Measurements from ENCODE around the gene FABP3. TPM values are rescaled to one million over a fixed set of nuclear protein-coding genes. Genes with fewer than 3 reads are reported as not detected.

The FABP3 gene
- total RNA-seq, 1 donor from 2014 or later: 14.0 TPM

DNA sequence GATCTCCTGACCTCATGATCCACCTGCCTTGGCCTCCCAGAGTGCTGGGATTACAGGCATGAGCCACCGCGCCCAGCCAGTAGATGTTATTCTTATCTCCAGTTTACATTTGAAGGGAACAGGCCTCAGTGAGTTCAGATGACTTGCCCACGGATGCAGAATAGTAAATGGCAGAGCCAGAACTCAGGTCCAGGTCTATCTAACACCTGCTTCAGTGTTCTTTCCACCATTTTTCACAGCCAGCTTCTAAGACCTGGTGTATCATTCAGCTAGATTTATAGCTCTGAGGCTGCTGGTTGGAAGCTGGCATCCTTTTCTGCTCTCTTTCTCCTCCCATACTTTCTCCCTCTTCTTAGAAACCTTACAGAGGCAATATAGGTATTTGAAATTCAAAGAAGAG, 10.8 kb downstream of the FABP3 start:
- no peaks in the 10 kb centered on the region for H3K27me3 Mint-ChIP-seq (ENCODE audit: low read depth)
- no peak overlapping the region for H3K4me3 Mint-ChIP-seq
- DNase-seq (ENCODE audit: low read depth, low spot score): no peak
- no peak overlapping the region for H3K27ac Mint-ChIP-seq (ENCODE audit: unreplicated experiment)
- H3K36me3 Mint-ChIP-seq (ENCODE audit: low read depth): peaks cover 22% of the 10 kb centered on the region
- no peaks in the 10 kb centered on the region for H3K9me3 Mint-ChIP-seq
- TF ChIP-seq, protein P1, sequence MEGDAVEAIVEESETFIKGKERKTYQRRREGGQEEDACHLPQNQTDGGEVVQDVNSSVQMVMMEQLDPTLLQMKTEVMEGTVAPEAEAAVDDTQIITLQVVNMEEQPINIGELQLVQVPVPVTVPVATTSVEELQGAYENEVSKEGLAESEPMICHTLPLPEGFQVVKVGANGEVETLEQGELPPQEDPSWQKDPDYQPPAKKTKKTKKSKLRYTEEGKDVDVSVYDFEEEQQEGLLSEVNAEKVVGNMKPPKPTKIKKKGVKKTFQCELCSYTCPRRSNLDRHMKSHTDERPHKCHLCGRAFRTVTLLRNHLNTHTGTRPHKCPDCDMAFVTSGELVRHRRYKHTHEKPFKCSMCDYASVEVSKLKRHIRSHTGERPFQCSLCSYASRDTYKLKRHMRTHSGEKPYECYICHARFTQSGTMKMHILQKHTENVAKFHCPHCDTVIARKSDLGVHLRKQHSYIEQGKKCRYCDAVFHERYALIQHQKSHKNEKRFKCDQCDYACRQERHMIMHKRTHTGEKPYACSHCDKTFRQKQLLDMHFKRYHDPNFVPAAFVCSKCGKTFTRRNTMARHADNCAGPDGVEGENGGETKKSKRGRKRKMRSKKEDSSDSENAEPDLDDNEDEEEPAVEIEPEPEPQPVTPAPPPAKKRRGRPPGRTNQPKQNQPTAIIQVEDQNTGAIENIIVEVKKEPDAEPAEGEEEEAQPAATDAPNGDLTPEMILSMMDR (conservative IDR thresholded peaks at IDR 0.05): no peak
- no peaks in the 10 kb centered on the region for H3K4me1 Mint-ChIP-seq

- DNase-seq (ENCODE audit: low read depth, low spot score): no peak
Observed at GRCh38 chr1:31361607-31362006, 11.3 kb downstream of the FABP3 start.

GRCh38 chr1:31356427-31356826, 16.4 kb downstream of the FABP3 start:
- no peak overlapping the region for H3K4me3 Mint-ChIP-seq
- H3K9me3 Mint-ChIP-seq: no peaks in the 10 kb centered on the region
- H3K4me1 Mint-ChIP-seq: no peaks in the 10 kb centered on the region
- H3K27me3 Mint-ChIP-seq (ENCODE audit: low read depth): no peaks in the 10 kb centered on the region
- no peak overlapping the region for H3K27ac Mint-ChIP-seq (ENCODE audit: unreplicated experiment)
- H3K36me3 Mint-ChIP-seq (ENCODE audit: low read depth): peaks cover 22% of the 10 kb centered on the region
- no peak for DNase-seq (ENCODE audit: low read depth, low spot score)
- TF ChIP-seq, protein P1 (conservative IDR thresholded peaks at IDR 0.05): no peak

More at GRCh38 chr1:31361607-31362006, 11.3 kb downstream of the FABP3 start:
- H3K27ac Mint-ChIP-seq (ENCODE audit: unreplicated experiment): no peak overlapping the region
- no peaks in the 10 kb centered on the region for H3K27me3 Mint-ChIP-seq (ENCODE audit: low read depth)
- TF ChIP-seq, protein P1 (conservative IDR thresholded peaks at IDR 0.05): no peak
- H3K4me3 Mint-ChIP-seq: no peak overlapping the region
- no peaks in the 10 kb centered on the region for H3K9me3 Mint-ChIP-seq
- H3K36me3 Mint-ChIP-seq (ENCODE audit: low read depth): peaks cover 22% of the 10 kb centered on the region
- no peaks in the 10 kb centered on the region for H3K4me1 Mint-ChIP-seq

- H3K27me3 Mint-ChIP-seq (ENCODE audit: low read depth): no peaks in the 10 kb centered on the region
- H3K9me3 Mint-ChIP-seq: no peaks in the 10 kb centered on the region
- no peak overlapping the region for H3K27ac Mint-ChIP-seq (ENCODE audit: unreplicated experiment)
- no peaks in the 10 kb centered on the region for H3K4me1 Mint-ChIP-seq
- DNase-seq (ENCODE audit: low read depth, low spot score): no peak
- TF ChIP-seq, protein P1 (conservative IDR thresholded peaks at IDR 0.05): no peak
- peaks cover 22% of the 10 kb centered on the region for H3K36me3 Mint-ChIP-seq (ENCODE audit: low read depth)
- H3K4me3 Mint-ChIP-seq: no peak overlapping the region
Observed at GRCh38 chr1:31354283-31354682, 18.6 kb downstream of the FABP3 start.

- peaks cover under 1% of the 10 kb centered on the region for H3K36me3 Mint-ChIP-seq (ENCODE audit: low read depth)
- H3K27me3 Mint-ChIP-seq (ENCODE audit: low read depth): no peaks in the 10 kb centered on the region
- no peaks in the 10 kb centered on the region for H3K4me1 Mint-ChIP-seq
- no peaks in the 10 kb centered on the region for H3K9me3 Mint-ChIP-seq
- TF ChIP-seq, protein P1 (conservative IDR thresholded peaks at IDR 0.05): no peak
- no peak overlapping the region for H3K4me3 Mint-ChIP-seq
- H3K27ac Mint-ChIP-seq (ENCODE audit: unreplicated experiment): no peak overlapping the region
- no peak for DNase-seq (ENCODE audit: low read depth, low spot score)
Observed at GRCh38 chr1:31348449-31348848, 24.4 kb downstream of the FABP3 start.

DNA sequence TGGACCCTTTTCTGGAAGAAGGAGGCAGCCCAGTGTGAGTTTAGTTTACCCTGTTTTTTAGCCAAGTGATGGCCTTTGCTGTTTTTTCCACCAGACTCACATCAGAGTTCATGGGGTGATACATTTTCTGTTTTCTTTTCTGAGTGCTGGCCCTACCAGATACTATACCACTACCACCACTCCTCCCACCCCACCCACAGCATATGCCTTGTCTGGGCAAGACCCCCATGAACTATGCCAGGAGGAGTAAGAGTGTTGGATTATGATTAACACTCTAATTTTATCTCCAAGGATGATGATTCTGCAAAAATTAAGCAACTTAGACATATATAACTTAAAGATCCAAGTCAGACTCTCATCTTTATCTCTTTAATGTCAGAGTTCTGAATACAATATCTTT, 26.1 kb downstream of the FABP3 start:
- Mint-ChIP-seq H3K27me3 (ENCODE audit: low read depth) (no peaks in the 10 kb centered on the region), H3K36me3 (ENCODE audit: low read depth) (no peaks in the 10 kb centered on the region), H3K27ac (ENCODE audit: unreplicated experiment) (no peak overlapping the region), H3K4me1 (no peaks in the 10 kb centered on the region), H3K4me3 (no peak overlapping the region), H3K9me3 (no peaks in the 10 kb centered on the region)
- DNase-seq (ENCODE audit: low read depth, low spot score): no peak
- TF ChIP-seq, protein P1 (conservative IDR thresholded peaks at IDR 0.05): no peak
